ENCODE results near the gene DGKZ. TPM values are rescaled to one million over a fixed set of nuclear protein-coding genes. Genes with fewer than 3 reads are reported as not detected.

DGKZ gene
- total and polyA plus RNA-seq, 2 of the 13 experiments (the other 11 are each of a cell fraction or from before 2014, with no cell fraction given): 15.8 to 20.7 TPM

DNA sequence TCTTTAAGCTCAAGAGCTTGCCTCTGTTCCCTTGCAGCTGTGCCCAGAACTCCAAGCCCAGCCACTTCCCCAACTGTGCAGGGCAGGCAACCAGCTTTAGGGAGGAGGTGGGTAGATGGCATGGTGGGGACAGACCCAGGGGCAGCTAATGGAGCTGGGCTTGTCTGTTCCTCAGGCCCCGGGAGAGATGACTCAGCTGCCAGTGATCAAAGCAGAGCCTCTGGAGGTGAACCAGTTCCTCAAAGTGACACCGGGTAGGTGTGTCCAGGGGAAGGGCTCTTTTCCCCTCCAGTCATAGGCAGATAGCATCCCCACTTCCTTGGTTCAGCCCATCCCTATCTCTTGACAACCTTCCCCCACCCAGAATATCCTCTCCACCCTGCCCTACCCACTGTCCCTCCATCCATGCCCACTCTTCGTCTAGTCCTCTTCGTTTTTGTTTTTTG, 37.4 kb upstream of the DGKZ start:
- peaks cover 24% of the 10 kb centered on the region for H3K4me1 ChIP-seq (ENCODE audit: insufficient read depth, low read length)
- no peak overlapping the region for H3K27ac ChIP-seq (ENCODE audit: extremely low read length, insufficient read depth, low read length)
- DNase-seq (ENCODE audit: low spot score): no peak
- H3K9ac ChIP-seq (ENCODE audit: insufficient read depth, low read depth, low read length): no peak overlapping the region
- H3K79me2 ChIP-seq (ENCODE audit: insufficient read depth, low read length): no peaks in the 10 kb centered on the region
- intact Hi-C loops (cut with micrococcal nuclease; ENCODE audit: unreplicated experiment): no loop called here
- no peaks in the 10 kb centered on the region for H4K20me1 ChIP-seq (ENCODE audit: insufficient read depth, low read length)
- 17% methylated on average over 2 of the region's 4 CpGs for WGBS (ENCODE audit: low lambda C conversion rate)
- no TSS peak for BruUV-seq (replicated peaks)
- no peaks in the 10 kb centered on the region for H3K36me3 ChIP-seq (replicated peaks in 1 of 2; ENCODE audit: control insufficient read depth in 1 of 2, insufficient read depth in 2 of 2, low read length in 2 of 2)
- no peak for TF ChIP-seq DNMT3B (CRISPR knock-in tag; conservative IDR thresholded peaks at IDR 0.05)
- no peak for TF ChIP-seq KAT2B (IDR thresholded peaks at IDR 0.05; ENCODE audit: borderline replicate concordance, low read depth, low read length)
- TF ChIP-seq NKX3-1 (CRISPR knock-in tag; IDR thresholded peaks at IDR 0.05): no peak
- TF ChIP-seq MEF2D (CRISPR knock-in tag; IDR thresholded peaks at IDR 0.05): no peak
- TF ChIP-seq FOXP1 (IDR thresholded peaks at IDR 0.05): peak; percentile 23; the same call in 1 of the 2 replicates
- no peak for TF ChIP-seq FOXP1 (CRISPR knock-in tag; IDR thresholded peaks at IDR 0.05)
- TF ChIP-seq RELA (CRISPR knock-in tag; IDR thresholded peaks at IDR 0.05): no peak
- no peak overlapping the region for H3K4me2 ChIP-seq (ENCODE audit: low read depth, low read length)
- ChIA-PET CTCF (ENCODE audit: low intra/inter-chr PET ratio, low total read pairs) (interaction anchor here (2.7 to 3.4 kb wide), 2 partner anchors 62 to 71 kb away, joined by 18 to 57 read pairs; no protein-coding TSS in a partner anchor), POLR2A (interaction anchor here (4.1 kb wide), 1 partner anchor 67 kb away, joined by 31 read pairs; no protein-coding TSS in a partner anchor)
- peaks cover 3 to 9% of the 10 kb centered on the region in 2 experiments; a peak in 3 of 5 replicates for H3K27me3 ChIP-seq (ENCODE audit: control insufficient read depth in 1 of 2, insufficient read depth in 2 of 2, low read length in 2 of 2)
- in situ Hi-C loops (cut with HindIII; ENCODE audit: extremely low pct_ligation_motif_present, low pct_unique_long_range_greater_than_20kb): no loop called here
- H3K4me3 ChIP-seq (replicated peaks in 1 of 3; ENCODE audit: insufficient read depth in 1 of 3, low read depth in 2 of 3, low read length in 3 of 3): no peak overlapping the region
- no peak for FAIRE-seq
- H2AFZ ChIP-seq (ENCODE audit: low read length): no peak overlapping the region
- no peaks in the 10 kb centered on the region for H3K9me3 ChIP-seq (ENCODE audit: low read length)
- no peak for ATAC-seq

DNA sequence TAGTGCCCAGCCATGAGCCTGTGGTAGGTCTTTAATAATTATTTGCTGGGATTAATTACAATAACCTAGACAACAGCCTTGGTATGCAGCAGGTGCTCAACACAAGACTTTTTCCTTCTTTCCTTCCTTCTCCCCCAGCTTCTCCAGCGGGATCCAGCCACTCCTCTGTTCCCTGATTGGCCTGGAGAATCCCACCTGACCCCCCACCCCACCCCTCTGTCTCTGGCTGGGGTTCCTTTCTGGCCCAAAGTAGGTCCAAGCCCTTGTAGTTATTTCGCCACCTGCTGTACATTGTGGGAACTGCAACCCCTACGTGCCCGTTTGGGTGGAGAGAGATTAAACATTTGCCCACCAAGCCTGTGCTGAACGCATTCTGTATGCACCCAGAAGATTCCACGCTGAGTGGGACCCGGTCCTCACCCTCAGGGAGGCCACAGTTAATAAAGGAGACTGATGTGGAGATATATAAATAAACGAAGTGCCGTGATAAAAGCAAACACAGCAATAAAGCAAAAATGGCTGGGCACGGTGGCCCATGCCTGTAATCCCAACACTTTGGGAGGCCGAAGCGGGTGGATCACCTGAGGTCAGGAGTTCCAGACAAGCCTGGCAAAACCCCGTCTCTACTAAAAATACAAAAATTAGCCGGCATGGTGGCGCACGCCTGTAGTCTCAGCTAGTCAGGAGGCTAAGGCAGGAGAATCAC, 32.1 kb upstream of the DGKZ start:
- 18% methylated on average over 16 of the region's 16 CpGs for WGBS (ENCODE audit: low lambda C conversion rate)
- Histone ChIP-seq H2AFZ (ENCODE audit: low read length) (no peak overlapping the region), H3K4me2 (ENCODE audit: low read depth, low read length) (peak overlapping the region; percentile 44), H3K36me3 (replicated peaks in 1 of 2; ENCODE audit: control insufficient read depth in 1 of 2, insufficient read depth in 2 of 2, low read length in 2 of 2) (no peaks in the 10 kb centered on the region), H3K4me3 (replicated peaks in 1 of 3; ENCODE audit: insufficient read depth in 1 of 3, low read depth in 2 of 3, low read length in 3 of 3) (no peak overlapping the region), H4K20me1 (ENCODE audit: insufficient read depth, low read length) (no peaks in the 10 kb centered on the region), H3K9ac (ENCODE audit: insufficient read depth, low read depth, low read length) (no peak overlapping the region), H3K27me3 (ENCODE audit: control insufficient read depth in 1 of 2, insufficient read depth in 2 of 2, low read length in 2 of 2) (peaks cover 1 to 22% of the 10 kb centered on the region in 2 experiments; a peak in 3 of 5 replicates), H3K4me1 (ENCODE audit: insufficient read depth, low read length) (peaks cover 10% of the 10 kb centered on the region; the same call in 1 of the 2 replicates), H3K27ac (ENCODE audit: extremely low read length, insufficient read depth, low read length) (no peak overlapping the region), H3K9me3 (ENCODE audit: low read length) (no peaks in the 10 kb centered on the region), H3K79me2 (ENCODE audit: insufficient read depth, low read length) (no peaks in the 10 kb centered on the region)
- peak; percentile 79 for FAIRE-seq
- peak; percentile 57 for DNase-seq (ENCODE audit: low spot score)
- intact Hi-C loops (cut with micrococcal nuclease; ENCODE audit: unreplicated experiment): no loop called here
- ATAC-seq: peak; percentile 71
- CTCF ChIA-PET (ENCODE audit: low intra/inter-chr PET ratio, low total read pairs): interaction anchor here (0.6 to 2.5 kb wide), 5 partner anchors 64 to 76 kb away, joined by 3 to 25 read pairs (median 3); no protein-coding TSS in a partner anchor
- POLR2A ChIA-PET: interaction anchor here (4.2 kb wide), 1 partner anchor 72 kb away, joined by 33 read pairs; no protein-coding TSS in a partner anchor
- no TSS peak for BruUV-seq (replicated peaks)
- in situ Hi-C loops (cut with HindIII; ENCODE audit: extremely low pct_ligation_motif_present, low pct_unique_long_range_greater_than_20kb): no loop called here
- TF ChIP-seq, protein P1, sequence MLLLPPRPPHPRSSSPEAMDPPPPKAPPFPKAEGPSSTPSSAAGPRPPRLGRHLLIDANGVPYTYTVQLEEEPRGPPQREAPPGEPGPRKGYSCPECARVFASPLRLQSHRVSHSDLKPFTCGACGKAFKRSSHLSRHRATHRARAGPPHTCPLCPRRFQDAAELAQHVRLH (CRISPR knock-in tag; IDR thresholded peaks at IDR 0.05; ENCODE audit: borderline replicate concordance, low read depth): no peak
- TF ChIP-seq, protein P2, sequence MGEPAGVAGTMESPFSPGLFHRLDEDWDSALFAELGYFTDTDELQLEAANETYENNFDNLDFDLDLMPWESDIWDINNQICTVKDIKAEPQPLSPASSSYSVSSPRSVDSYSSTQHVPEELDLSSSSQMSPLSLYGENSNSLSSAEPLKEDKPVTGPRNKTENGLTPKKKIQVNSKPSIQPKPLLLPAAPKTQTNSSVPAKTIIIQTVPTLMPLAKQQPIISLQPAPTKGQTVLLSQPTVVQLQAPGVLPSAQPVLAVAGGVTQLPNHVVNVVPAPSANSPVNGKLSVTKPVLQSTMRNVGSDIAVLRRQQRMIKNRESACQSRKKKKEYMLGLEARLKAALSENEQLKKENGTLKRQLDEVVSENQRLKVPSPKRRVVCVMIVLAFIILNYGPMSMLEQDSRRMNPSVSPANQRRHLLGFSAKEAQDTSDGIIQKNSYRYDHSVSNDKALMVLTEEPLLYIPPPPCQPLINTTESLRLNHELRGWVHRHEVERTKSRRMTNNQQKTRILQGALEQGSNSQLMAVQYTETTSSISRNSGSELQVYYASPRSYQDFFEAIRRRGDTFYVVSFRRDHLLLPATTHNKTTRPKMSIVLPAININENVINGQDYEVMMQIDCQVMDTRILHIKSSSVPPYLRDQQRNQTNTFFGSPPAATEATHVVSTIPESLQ (CRISPR knock-in tag; conservative IDR thresholded peaks at IDR 0.05): no peak
- TF ChIP-seq MAFF (IDR thresholded peaks at IDR 0.05; ENCODE audit: low read depth, low read length): no peak
- TF ChIP-seq, protein P3, sequence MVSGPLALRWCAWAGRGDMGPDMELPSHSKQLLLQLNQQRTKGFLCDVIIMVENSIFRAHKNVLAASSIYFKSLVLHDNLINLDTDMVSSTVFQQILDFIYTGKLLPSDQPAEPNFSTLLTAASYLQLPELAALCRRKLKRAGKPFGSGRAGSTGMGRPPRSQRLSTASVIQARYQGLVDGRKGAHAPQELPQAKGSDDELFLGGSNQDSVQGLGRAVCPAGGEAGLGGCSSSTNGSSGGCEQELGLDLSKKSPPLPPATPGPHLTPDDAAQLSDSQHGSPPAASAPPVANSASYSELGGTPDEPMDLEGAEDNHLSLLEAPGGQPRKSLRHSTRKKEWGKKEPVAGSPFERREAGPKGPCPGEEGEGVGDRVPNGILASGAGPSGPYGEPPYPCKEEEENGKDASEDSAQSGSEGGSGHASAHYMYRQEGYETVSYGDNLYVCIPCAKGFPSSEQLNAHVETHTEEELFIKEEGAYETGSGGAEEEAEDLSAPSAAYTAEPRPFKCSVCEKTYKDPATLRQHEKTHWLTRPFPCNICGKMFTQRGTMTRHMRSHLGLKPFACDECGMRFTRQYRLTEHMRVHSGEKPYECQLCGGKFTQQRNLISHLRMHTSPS (CRISPR knock-in tag; IDR thresholded peaks at IDR 0.05; ENCODE audit: low read depth): no peak
- TF ChIP-seq, protein P4, sequence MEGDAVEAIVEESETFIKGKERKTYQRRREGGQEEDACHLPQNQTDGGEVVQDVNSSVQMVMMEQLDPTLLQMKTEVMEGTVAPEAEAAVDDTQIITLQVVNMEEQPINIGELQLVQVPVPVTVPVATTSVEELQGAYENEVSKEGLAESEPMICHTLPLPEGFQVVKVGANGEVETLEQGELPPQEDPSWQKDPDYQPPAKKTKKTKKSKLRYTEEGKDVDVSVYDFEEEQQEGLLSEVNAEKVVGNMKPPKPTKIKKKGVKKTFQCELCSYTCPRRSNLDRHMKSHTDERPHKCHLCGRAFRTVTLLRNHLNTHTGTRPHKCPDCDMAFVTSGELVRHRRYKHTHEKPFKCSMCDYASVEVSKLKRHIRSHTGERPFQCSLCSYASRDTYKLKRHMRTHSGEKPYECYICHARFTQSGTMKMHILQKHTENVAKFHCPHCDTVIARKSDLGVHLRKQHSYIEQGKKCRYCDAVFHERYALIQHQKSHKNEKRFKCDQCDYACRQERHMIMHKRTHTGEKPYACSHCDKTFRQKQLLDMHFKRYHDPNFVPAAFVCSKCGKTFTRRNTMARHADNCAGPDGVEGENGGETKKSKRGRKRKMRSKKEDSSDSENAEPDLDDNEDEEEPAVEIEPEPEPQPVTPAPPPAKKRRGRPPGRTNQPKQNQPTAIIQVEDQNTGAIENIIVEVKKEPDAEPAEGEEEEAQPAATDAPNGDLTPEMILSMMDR (CRISPR knock-in tag; IDR thresholded peaks at IDR 0.05): peak; percentile 83

Data from HepG2 (cell line).